ENCODE data around the gene ETV6.

DNA sequence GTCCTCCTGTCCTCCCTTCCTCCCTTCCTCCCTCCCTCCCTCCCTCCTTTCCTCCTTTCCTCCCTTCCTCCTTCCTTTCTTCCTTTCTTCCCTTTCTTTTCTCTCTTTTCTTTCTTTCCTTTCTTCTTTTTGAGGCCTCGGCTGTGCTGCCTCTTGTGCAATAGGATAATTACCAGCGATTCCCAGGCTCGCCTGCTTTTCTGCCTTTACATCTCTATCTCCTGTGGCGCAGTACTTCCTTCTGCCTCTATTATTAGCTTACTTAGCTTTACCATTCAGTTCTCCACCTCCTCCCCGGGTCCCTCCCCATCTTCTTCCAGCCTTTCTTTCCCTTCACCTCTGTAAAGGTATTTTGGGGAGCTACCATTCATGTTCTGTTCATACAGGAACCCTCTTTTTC, 19.9 kb downstream of the ETV6 start:
- TF ChIP-seq, protein P1, sequence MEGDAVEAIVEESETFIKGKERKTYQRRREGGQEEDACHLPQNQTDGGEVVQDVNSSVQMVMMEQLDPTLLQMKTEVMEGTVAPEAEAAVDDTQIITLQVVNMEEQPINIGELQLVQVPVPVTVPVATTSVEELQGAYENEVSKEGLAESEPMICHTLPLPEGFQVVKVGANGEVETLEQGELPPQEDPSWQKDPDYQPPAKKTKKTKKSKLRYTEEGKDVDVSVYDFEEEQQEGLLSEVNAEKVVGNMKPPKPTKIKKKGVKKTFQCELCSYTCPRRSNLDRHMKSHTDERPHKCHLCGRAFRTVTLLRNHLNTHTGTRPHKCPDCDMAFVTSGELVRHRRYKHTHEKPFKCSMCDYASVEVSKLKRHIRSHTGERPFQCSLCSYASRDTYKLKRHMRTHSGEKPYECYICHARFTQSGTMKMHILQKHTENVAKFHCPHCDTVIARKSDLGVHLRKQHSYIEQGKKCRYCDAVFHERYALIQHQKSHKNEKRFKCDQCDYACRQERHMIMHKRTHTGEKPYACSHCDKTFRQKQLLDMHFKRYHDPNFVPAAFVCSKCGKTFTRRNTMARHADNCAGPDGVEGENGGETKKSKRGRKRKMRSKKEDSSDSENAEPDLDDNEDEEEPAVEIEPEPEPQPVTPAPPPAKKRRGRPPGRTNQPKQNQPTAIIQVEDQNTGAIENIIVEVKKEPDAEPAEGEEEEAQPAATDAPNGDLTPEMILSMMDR (IDR thresholded peaks at IDR 0.05): no peak
- TF ChIP-seq, protein P2, sequence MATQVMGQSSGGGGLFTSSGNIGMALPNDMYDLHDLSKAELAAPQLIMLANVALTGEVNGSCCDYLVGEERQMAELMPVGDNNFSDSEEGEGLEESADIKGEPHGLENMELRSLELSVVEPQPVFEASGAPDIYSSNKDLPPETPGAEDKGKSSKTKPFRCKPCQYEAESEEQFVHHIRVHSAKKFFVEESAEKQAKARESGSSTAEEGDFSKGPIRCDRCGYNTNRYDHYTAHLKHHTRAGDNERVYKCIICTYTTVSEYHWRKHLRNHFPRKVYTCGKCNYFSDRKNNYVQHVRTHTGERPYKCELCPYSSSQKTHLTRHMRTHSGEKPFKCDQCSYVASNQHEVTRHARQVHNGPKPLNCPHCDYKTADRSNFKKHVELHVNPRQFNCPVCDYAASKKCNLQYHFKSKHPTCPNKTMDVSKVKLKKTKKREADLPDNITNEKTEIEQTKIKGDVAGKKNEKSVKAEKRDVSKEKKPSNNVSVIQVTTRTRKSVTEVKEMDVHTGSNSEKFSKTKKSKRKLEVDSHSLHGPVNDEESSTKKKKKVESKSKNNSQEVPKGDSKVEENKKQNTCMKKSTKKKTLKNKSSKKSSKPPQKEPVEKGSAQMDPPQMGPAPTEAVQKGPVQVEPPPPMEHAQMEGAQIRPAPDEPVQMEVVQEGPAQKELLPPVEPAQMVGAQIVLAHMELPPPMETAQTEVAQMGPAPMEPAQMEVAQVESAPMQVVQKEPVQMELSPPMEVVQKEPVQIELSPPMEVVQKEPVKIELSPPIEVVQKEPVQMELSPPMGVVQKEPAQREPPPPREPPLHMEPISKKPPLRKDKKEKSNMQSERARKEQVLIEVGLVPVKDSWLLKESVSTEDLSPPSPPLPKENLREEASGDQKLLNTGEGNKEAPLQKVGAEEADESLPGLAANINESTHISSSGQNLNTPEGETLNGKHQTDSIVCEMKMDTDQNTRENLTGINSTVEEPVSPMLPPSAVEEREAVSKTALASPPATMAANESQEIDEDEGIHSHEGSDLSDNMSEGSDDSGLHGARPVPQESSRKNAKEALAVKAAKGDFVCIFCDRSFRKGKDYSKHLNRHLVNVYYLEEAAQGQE (IDR thresholded peaks at IDR 0.05; ENCODE audit: insufficient read depth in 1 of 2, low read depth in 2 of 2, low read length in 1 of 2): no peak
- TF ChIP-seq POLR2AphosphoS5 (IDR thresholded peaks at IDR 0.05; ENCODE audit: low read depth, low read length) (no peak), TCF7L2 (IDR thresholded peaks at IDR 0.05; ENCODE audit: low read depth, low read length) (no peak), SIN3A (IDR thresholded peaks at IDR 0.05; ENCODE audit: borderline replicate concordance, insufficient read depth, low read depth, low read length) (no peak)

Measured in Panc1 (cell line).